ENCODE measurements around the gene NRM.

Gene NRM

DNA sequence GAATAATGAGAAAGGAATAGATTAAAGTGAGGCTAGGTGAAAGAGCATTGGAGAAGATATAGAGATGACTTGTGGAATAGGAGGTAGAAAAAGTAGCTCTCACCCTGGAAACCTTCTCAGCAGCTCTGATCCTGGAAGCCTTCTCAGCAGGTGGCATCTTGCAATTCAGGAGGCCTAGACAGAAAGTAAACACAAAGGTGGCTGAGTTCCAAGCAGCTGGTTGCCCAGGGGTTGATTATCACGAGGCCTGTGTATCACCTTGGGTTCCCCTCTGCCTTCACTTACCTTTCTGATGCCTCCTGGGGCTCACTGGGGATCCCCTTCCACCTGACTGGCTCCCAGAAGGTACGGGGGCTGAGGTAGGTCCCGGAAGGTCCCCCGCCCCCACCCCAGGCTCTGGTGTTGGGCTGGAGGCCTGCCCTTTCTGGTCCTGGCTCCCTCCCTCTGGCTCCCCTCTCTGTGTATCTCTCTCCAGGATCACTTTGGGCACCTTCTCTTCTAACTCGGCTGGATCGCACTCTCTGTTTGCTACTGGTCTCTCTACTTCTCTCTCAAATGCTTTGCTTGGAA, 16.6 kb upstream of the NRM start:
- TF ChIP-seq, protein P1, sequence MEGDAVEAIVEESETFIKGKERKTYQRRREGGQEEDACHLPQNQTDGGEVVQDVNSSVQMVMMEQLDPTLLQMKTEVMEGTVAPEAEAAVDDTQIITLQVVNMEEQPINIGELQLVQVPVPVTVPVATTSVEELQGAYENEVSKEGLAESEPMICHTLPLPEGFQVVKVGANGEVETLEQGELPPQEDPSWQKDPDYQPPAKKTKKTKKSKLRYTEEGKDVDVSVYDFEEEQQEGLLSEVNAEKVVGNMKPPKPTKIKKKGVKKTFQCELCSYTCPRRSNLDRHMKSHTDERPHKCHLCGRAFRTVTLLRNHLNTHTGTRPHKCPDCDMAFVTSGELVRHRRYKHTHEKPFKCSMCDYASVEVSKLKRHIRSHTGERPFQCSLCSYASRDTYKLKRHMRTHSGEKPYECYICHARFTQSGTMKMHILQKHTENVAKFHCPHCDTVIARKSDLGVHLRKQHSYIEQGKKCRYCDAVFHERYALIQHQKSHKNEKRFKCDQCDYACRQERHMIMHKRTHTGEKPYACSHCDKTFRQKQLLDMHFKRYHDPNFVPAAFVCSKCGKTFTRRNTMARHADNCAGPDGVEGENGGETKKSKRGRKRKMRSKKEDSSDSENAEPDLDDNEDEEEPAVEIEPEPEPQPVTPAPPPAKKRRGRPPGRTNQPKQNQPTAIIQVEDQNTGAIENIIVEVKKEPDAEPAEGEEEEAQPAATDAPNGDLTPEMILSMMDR (IDR thresholded peaks at IDR 0.05; ENCODE audit: control insufficient read depth, extremely low read depth, insufficient read depth), result no peak
- DNase-seq (ENCODE audit: low read depth), result no peak
- H3K4me3 ChIP-seq (ENCODE audit: low read depth, low read length), result no peak overlapping the region

DNA sequence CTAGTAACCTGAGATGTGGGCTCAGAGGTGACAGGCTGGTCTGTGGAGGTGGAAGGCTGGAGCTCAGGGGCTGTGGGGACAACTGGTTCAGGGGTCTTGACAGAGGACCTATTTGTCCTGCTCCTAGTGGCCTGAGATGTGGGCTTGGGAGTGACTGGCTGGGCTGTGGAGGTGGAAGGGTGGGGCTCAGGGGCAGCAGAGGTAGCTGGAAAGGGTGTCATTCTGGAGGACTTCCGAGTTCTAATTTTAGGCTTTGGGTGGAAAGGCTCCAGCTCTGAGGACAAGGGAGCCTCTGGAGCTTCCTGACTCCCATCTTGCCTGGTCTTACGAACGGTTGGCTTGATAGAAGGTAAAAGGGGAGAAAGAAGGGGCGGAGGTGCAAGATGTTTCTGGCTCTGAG, 14.8 kb upstream of the NRM start:
- DNase-seq (ENCODE audit: low read depth), result no peak
- TF ChIP-seq, protein P1 (IDR thresholded peaks at IDR 0.05; ENCODE audit: control insufficient read depth, extremely low read depth, insufficient read depth), result no peak
- no peak overlapping the region for H3K4me3 ChIP-seq (ENCODE audit: low read depth, low read length)

DNA sequence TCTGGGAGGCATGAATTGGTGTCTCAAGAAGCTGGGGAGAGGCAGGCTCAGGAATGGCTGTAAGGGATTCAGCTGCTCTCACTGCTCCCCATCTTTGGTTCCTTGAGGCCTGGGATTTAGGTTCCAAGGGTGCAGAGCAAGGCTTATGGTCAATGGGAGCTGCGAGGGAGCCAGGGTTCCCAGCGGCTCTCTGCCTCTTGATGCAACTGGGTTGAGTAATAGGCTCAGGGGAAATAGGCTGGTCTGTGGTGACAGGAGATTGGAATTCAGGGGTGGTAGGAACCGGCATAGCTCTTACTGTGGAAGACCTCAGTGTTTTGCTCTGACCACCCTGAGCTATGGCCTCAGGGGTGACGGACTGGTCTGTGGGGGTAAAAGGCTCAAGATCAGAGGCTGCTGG, 13.0 kb upstream of the NRM start:
- H3K4me3 ChIP-seq (ENCODE audit: low read depth, low read length), result no peak overlapping the region
- TF ChIP-seq, protein P1 (IDR thresholded peaks at IDR 0.05; ENCODE audit: control insufficient read depth, extremely low read depth, insufficient read depth), result no peak
- no peak for DNase-seq (ENCODE audit: low read depth)

DNA sequence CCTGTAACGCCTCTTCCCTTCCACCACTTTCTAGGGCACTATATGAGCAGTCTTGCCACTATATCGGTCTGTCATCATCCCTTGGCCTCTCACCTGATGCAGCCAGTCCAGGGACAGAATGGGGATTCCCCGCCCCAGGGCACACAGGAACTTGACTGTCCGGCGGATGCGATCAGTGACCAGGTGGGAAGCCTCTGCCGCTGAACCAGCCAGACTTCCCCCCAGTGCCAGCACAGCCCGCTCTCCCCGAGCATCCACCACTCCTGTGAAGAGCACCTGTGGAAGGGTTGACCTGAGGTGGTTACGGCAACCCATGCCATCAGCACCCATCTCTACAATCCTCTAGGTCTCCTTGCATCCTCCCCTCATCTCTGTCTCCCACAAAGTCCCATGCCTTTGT, 12.2 kb upstream of the NRM start:
- H3K4me3 ChIP-seq (ENCODE audit: low read depth, low read length), result no peak overlapping the region
- TF ChIP-seq, protein P1 (IDR thresholded peaks at IDR 0.05; ENCODE audit: control insufficient read depth, extremely low read depth, insufficient read depth), result no peak
- DNase-seq (ENCODE audit: low read depth), result no peak

DNA sequence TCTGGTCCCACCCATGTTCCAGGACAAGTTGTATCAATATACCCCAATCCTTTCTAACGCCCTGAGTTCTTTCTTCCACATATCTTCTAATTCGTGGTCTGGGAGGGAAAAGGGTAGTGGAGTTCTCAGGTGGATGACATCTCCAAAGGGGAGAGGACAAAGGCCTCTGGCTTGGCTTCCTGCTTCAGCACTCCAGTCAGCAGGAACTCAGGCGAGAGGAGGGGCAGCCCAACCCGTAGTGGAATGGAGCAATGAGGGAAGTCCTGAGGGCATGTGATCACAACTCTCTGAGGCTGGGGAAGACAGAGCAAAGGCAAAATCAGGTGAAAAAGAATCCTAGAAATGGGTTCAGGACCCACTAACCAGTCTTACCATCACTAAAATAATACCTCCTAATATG, 9.6 kb upstream of the NRM start:
- TF ChIP-seq, protein P1 (IDR thresholded peaks at IDR 0.05; ENCODE audit: control insufficient read depth, extremely low read depth, insufficient read depth), result no peak
- H3K4me3 ChIP-seq (ENCODE audit: low read depth, low read length), result no peak overlapping the region
- DNase-seq (ENCODE audit: low read depth), result no peak

DNA sequence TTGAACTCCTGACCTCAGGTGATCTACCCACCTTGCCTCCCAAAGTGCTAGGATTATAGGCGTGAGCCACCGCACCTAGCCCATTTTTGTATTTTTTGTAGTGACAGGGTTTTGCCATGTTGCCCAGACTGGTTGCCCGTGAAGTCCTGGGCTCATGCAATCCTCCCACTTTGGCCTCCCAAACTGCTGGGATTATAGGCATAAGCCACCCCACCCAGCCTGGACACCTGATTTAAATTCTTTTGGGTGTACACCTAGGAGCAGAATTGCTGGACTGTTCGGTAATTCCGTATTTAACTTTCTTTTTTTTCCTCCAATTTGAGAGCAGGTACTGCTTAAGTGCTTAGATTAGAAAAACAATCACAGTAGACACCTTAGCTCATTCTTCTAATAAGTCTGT, 5.6 kb upstream of the NRM start:
- H3K4me3 ChIP-seq (ENCODE audit: low read depth, low read length), result no peak overlapping the region
- TF ChIP-seq, protein P1 (IDR thresholded peaks at IDR 0.05; ENCODE audit: control insufficient read depth, extremely low read depth, insufficient read depth), result no peak
- DNase-seq (ENCODE audit: low read depth), result no peak

DNA sequence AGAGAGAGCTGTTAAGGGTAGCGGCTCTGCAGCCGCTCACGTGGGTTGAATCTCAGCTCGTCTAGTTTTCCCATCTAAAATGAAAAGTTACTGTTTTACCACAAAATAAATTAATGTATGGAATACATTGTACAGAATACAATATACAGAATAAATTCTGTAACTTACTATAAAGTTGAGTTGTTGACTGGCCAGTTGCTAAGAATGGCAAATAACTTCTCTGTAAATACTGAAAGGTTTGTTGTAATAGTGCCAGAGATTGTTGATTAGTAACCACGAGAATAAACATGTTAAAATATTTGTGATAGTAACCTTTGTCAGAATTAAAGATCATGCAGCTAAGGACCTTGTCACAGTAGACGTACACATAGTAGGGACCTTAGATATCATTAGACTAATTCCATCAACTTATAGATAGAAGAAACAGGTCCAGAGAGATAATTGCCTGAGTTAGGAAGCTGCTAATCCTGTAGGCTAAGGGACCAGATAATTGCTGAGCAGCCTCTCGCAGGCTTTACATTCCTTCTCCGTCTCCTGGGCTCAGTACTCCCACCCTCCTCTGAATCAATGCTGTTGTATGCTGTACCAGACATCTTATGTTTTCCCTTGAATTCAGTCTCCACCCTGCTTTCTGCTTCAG, 544 bp upstream of the NRM start:
- TF ChIP-seq, protein P1 (IDR thresholded peaks at IDR 0.05; ENCODE audit: control insufficient read depth, extremely low read depth, insufficient read depth), result no peak
- no peak for DNase-seq (ENCODE audit: low read depth)
- peak overlapping the region; percentile 68 for H3K4me3 ChIP-seq (ENCODE audit: low read depth, low read length)
